DMS114 treated with DMSO at 0.1 percent for 48 hours (cell line): ENCODE results near the gene INSRR.

Experiments
- DNase-seq: peaks from one replicate; lab custom pipeline; 2025; ENCODE audit not compliant: unreplicated experiment; lab: John Stamatoyannopoulos, UW

Gene INSRR

GRCh38 chr1:156875341-156875615 lies 16.4 kb upstream of the INSRR start:
- DNase-seq, result no peak

- DNase-seq, result no peak
These were observed 15.8 kb upstream of the INSRR start for GRCh38 chr1:156874572-156875340.

GRCh38 chr1:156874142-156874541 lies 15.2 kb upstream of the INSRR start:
- no peak for DNase-seq

GRCh38 chr1:156873659-156874058 lies 14.7 kb upstream of the INSRR start:
- no peak for DNase-seq

- no peak for DNase-seq
These were observed 10.5 kb upstream of the INSRR start for GRCh38 chr1:156869455-156869854.

GRCh38 chr1:156868341-156868740 lies 9.4 kb upstream of the INSRR start:
- no peak for DNase-seq

- no peak for DNase-seq
These were observed 7.5 kb upstream of the INSRR start for GRCh38 chr1:156866249-156866909.

GRCh38 chr1:156865865-156866248 lies 6.9 kb upstream of the INSRR start:
- DNase-seq, result no peak

- DNase-seq, result no peak
These were observed 6.3 kb upstream of the INSRR start for GRCh38 chr1:156865258-156865657.

- no peak for DNase-seq
These were observed 5.9 kb upstream of the INSRR start for GRCh38 chr1:156864796-156865195.

- DNase-seq, result no peak
These were observed 4.7 kb upstream of the INSRR start for GRCh38 chr1:156863631-156864030.

- DNase-seq, result no peak
These were observed 4.2 kb upstream of the INSRR start for GRCh38 chr1:156862997-156863599.

GRCh38 chr1:156862584-156862983 lies 3.7 kb upstream of the INSRR start:
- DNase-seq, result no peak

GRCh38 chr1:156860628-156861423 lies 1.9 kb upstream of the INSRR start, which contains the start of gene NTRK1:
TSS of gene NTRK1 (plus strand) at chr1:156860865. CDS start at chr1:156860935, 70 bp downstream.
- peak; percentile 29 for DNase-seq

GRCh38 chr1:156860113-156860627 lies 1.3 kb upstream of the INSRR start:
- DNase-seq, result peak; percentile 59

- no peak for DNase-seq
These were observed 701 bp upstream of the INSRR start for GRCh38 chr1:156859523-156860112.

GRCh38 chr1:156858555-156858956 lies 361 bp downstream of the INSRR start:
- no peak for DNase-seq

- no peak for DNase-seq
These were observed 1.4 kb downstream of the INSRR start for GRCh38 chr1:156857532-156857931.

GRCh38 chr1:156856282-156856785 lies 2.6 kb downstream of the INSRR start:
- DNase-seq, result no peak

GRCh38 chr1:156854634-156855033 lies 4.3 kb downstream of the INSRR start:
- no peak for DNase-seq

- no peak for DNase-seq
These were observed 5.2 kb downstream of the INSRR start for GRCh38 chr1:156853761-156854160.
